Stimulated activated CD8-positive, alpha-beta memory T cell treated with anti-CD3 and anti-CD28 coated beads, Interleukin-7, amount 100 ng/mL, for 4 hours (primary cell): ENCODE measurements around the gene PLK5.
"Not testable (repeated sequence)": the region's sequence is repeated elsewhere in the genome, so short reads cannot be mapped to it uniquely, and the experiment has no call there.

Experiments used
- DNase-seq, 2 donors: peaks; one replicate each; pipeline ENCODE4 v3.0.0-alpha.2; 2020; ENCODE audit warnings: low read depth in 2 of 2

PLK5 gene

GRCh38 chr19:1523412-1524286, at the start of gene PLK5:
TSS of gene PLK5 (plus strand) at chr19:1524077. CDS start at chr19:1526997, 2,920 bp downstream.
- DNase-seq = no peak

DNA sequence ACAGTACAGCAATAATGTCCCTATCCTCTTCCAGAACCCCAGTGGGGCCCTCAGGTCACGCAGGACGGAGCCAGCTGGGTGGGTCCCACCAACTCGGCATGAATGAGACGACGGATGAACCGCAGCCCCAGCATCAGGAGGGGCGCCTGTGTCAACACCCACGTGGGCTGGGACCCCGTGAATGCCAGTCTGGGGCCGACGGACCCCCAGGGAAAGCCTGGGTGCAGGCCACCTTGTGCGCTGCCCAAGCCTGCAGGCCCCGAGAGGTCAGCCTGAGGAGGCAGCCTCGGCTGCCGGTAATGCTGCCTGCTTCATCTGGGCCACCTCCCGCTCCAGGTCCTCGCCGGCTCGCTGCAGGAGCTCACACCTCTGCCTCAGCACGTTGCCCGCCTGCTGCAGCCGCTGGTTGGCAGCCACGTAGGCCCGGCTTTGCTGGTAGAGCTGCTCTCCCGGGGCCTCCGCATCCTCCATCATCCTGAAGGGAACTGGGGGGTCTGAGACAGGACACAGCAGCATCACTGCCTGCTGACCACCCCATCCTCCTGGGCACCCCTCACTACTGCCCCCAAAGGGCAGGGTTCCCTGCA, 49.0 kb upstream of the PLK5 start:
- DNase-seq = no peak

DNA sequence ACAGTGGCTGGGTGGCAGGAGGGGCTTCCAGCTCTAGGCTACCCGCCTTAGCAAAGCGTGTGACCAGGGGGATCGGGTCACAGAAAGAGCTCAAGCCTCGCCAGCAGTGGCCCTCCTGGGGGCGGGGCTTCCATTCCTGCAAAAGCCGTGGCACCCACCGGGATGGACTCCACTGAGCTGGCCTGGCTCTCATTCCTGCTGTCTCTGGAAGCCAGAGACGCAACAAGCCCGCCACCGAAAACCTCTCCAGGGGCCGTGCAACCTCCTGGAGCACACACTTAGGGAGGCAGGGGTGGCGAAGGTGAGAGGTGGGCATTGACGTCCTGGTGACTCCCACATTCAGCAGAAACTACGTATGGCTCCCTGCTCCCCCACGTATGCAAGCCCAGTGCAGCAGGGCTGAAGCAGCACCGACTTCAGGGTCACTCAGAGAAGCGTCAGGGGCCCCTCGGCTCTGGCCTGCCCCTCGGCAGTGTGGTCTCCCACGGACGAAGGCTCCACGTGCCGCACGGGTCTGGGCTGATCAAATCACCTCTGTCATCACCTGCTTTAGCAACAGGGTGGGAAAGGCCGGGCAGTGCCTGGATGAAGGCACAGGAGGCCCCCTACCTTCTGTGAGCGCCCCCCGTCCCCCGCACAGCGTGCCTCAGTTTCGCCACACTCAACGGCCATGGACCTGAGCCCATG, 48.0 kb upstream of the PLK5 start:
- no peak for DNase-seq

- DNase-seq = not testable (repeated sequence)
Measured at GRCh38 chr19:1477056-1477455, 46.8 kb upstream of the PLK5 start.

- DNase-seq = peak; percentile 85 to 90
Measured at GRCh38 chr19:1478934-1479707, 44.8 kb upstream of the PLK5 start, which contains the start of gene C19orf25. TSS of gene C19orf25 (minus strand) at chr19:1479215. CDS start at chr19:1478903, 312 bp downstream.

DNA sequence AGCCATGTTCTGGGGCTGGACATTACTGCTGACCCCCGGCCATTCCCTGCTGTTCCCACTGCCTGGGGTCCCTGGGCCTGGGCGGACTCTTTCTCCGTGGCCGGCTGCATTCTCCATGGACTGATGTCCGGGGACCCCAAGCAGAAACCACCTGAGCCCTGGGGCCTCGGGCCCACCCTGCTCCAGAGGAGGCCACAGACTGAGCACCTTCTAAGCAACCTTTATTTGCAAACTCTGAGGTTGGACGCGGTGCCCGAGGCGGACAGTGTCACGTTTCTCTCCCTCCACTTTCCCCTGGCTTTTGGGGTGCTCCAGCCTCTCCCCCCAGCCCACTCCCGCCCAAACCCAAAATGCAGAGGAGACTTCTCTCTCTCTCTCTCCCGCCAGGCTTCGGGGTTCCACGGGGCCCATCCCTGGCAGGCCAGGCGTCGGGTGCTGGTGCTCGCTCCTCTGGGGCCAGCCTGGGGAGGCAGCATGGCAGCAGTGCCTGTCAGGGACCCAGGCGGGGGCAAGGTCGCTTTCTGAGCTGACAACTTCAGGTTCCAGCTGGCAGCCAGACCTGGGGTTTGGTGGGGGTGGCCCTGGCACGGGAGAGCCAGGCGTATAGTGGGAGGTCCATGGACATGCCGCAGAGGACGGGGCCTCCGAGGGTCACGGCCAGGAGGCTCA, 42.5 kb upstream of the PLK5 start:
- no peak for DNase-seq

DNA sequence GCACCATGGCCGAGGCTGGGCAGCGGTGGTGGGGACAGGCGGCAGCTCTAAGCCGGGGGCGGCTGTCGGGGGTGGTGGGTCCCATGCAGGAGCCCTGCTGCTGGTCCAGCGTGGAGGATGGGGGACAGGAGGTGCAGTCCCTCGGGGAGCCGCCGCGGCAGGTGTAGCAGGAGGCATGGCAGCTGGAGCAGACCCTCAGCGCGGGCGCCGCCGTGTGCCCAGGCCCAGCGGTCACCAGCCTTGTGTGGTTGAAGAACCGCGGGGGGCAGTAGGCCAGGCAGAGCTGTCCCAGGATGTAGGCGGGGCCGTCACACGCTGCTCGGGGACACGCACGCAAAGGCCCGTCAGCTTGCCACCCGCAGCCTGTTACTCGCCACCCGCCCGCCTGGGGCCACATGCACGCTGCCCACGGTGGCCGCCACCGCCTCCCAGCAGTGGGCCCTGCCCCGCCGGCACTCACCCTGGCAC, 42.0 kb upstream of the PLK5 start:
- no peak for DNase-seq

DNA sequence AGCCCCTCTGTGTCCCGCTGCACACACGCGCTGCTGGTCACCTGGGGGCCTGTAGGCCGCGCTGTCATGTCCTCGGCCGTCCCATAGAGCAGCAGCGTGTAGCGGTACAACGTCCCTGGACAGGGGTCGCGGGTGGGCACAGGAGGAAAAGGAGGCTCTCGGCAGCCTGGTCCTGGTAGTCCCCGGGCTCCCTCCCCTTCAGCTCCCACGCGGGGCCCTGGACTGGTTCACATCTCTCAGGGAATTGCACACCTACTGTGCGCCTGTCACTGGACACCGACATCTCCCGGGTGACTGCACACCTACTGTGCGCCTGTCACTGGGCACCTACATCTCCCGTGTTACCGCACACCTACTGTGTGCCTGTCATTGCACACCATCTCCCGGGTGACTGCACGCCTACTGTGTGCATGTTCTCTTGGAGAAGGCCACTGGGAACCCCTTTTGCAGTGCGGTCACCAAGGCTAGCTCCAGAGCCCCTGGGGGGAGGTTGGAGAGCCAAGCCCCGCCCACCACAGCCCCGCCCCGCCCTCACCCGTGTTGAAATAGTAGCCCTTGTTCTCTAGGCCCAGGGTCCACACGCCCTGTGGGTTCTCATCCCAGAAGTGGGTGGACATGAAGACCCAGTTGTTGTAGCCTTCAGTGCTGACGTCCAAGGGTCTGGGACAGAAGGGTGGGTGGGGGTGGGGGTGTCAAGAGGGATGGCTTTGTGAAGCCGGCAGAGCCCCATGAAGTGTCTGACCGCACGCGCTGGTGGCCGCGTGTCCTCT, 41.3 kb upstream of the PLK5 start:
- DNase-seq = no peak

- no peak for DNase-seq
Measured at GRCh38 chr19:1483131-1483978, 40.5 kb upstream of the PLK5 start.

DNA sequence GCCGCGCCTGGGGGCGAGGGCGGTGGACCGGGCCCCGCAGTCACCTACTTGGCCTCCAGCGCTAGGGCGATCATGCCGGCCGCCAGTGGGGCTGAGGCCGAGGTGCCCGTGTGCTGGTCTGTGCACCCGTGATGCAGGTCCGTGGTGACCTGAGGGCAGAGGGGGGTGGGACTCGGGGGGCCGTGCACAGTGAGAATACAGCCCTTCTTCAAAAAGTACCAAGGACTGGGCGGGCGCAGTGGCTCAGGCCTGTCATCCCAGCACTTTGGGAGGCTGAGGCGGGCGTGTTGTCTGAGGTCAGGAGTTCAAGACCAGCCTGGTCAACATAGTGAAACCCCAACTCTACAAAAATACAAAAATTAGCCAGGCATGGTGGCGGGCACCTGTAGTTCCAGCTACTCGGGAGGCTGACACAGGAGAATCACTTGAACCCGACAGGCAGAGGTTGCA, 39.9 kb upstream of the PLK5 start:
- no peak for DNase-seq

GRCh38 chr19:1486720-1487575, 36.9 kb upstream of the PLK5 start:
- no peak for DNase-seq

DNA sequence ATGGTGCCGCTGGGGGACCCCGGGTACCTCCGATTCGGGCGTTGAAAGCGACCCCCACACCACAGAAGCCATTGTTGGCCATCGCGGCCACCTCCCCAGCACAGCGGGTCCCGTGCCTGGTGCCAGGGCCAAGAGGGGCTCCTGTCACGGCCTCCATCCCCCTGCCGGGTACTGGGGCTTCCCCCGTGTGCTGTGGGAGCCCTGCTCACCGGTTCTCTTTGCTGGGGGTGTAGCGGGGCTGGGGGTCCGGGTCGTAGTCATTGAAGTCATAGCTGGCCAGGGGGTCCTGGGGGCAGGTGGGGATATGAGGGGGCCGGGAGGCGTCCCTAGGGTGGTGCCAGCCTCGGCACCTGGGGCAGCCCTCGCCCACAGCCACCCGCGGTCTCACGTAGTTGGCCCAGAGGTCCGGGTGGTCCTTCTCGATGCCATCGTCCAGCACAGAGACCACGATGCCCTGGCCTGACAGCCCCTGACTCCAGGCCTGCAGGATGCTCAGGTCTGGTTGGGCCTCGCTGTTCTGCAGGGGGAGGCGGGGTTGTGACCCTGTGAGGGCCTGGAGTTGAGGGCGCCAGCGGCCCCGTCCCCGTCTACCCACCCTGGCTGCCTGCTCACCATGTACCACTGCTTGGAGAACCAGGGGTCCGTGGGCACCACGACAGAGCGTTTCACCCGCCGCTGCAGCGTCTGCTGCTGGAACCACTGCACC, 36.1 kb upstream of the PLK5 start:
- no peak for DNase-seq

- no peak for DNase-seq
Measured at GRCh38 chr19:1488282-1488601, 35.6 kb upstream of the PLK5 start.

- no peak for DNase-seq
Measured at GRCh38 chr19:1489463-1490310, 34.2 kb upstream of the PLK5 start.

DNA sequence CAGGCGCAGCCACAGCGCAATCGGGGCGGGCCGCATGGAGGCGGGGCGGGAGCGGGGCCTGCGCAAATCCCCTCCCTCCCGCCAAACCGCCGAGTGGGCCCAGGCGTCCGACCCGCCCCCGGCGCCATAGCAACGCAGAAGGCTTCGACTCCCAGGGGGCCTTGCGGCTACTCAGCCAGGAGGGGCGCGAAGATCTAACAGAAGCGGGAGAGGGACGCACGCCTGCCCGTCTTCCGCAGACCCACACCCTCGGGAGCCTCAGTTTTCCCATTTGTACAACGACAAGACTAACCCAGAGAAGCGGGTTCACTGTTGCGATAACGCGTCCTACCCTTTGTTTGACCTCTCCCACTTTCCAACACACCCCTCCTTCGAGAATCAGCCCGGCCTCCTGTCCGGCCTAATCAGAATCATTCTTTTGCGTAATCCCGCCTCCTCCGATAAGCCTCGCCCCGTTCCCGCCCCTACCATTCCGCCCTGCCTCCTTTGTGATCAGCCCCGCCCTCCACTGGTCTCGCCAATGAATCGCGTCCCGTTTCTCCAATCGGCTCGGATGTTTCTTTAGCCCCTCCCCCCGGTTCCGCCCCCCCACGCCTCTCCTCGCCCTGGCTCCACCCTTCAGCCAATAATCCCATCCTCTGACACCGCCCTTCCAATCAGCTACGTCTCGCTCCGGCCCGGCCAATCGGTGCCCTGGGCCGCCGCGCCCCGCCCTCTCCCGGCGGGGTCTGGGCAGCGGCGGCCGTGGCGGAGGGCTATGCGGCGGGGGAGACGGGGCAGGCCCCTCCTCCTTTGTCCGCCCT, 33.4 kb upstream of the PLK5 start, which contains the start of gene PCSK4:
Gene PCSK4, minus strand, starts transcription at position 40 of the 803 bp plus-strand sequence. Its CDS starts 4 bp downstream, at position 36.
- peak; percentile 94 to 98 for DNase-seq
